ENCODE results near the gene ZNF22.

DNA sequence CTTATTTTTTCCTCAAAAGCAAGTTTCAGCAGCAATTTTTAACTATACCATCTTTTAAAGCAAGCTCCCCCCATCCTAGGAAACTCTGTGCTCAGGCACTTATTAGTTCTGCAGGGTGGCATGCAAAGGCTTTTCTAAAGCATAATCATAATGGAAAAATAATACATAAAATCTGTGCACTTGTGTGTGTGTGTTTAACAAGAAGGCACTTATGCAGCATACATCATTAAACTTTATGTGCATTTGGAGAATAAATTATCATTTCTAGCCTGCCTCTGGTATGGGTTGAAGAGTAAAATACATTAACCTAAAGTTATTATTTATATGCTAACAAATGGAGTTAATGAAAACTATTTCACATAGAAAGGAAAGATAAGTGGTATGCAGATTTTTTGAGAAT is 46.7 kb upstream of the ZNF22 start:
- TF ChIP-seq, protein P1, sequence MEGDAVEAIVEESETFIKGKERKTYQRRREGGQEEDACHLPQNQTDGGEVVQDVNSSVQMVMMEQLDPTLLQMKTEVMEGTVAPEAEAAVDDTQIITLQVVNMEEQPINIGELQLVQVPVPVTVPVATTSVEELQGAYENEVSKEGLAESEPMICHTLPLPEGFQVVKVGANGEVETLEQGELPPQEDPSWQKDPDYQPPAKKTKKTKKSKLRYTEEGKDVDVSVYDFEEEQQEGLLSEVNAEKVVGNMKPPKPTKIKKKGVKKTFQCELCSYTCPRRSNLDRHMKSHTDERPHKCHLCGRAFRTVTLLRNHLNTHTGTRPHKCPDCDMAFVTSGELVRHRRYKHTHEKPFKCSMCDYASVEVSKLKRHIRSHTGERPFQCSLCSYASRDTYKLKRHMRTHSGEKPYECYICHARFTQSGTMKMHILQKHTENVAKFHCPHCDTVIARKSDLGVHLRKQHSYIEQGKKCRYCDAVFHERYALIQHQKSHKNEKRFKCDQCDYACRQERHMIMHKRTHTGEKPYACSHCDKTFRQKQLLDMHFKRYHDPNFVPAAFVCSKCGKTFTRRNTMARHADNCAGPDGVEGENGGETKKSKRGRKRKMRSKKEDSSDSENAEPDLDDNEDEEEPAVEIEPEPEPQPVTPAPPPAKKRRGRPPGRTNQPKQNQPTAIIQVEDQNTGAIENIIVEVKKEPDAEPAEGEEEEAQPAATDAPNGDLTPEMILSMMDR (conservative IDR thresholded peaks at IDR 0.05): no peak
- no peak for TF ChIP-seq EZH2 (IDR thresholded peaks at IDR 0.05; ENCODE audit: low read depth)

Data from PC-9 (cell line).